H9 (cell line): Measurements from ENCODE around the gene EXOSC10. TPM values are rescaled to one million over a fixed set of nuclear protein-coding genes. Genes with fewer than 3 reads are reported as not detected.
A peak's percentile ranks its signal among the peaks of the same experiment; 100 is the strongest.

Source experiments
- DNase-seq: peaks from one replicate; pipeline ENCODE4 v3.0.0-alpha.2; 2017
- H2AFZ ChIP-seq: one replicate; pipeline ENCODE4 v1.6.1; 2013; ENCODE audit warnings: mild to moderate bottlenecking, low read length, control low read depth, moderate library complexity
- H2AK5ac ChIP-seq: 2 replicates; pipeline ENCODE4 v1.6.1; 2013; ENCODE audit warnings: low read length, control low read depth, mixed read lengths; ENCODE audit not compliant: insufficient read length
- H2BK120ac ChIP-seq: one replicate; pipeline ENCODE4 v1.6.1; 2013; ENCODE audit warnings: low read depth, mild to moderate bottlenecking, low read length, control low read depth, inconsistent platforms; ENCODE audit not compliant: poor library complexity, severe bottlenecking
- H2BK12ac ChIP-seq: 2 replicates; pipeline ENCODE4 v1.6.1; 2013; ENCODE audit warnings: low read length, control low read depth, mixed read lengths, low read depth; ENCODE audit not compliant: insufficient read length
- H2BK15ac ChIP-seq: 2 replicates; pipeline ENCODE4 v1.6.1; 2013; ENCODE audit warnings: low read depth, low read length, control low read depth
- H2BK20ac ChIP-seq: one replicate; pipeline ENCODE4 v1.6.1; 2013; ENCODE audit warnings: low read depth, mild to moderate bottlenecking, low read length, control low read depth, inconsistent platforms; ENCODE audit not compliant: poor library complexity, severe bottlenecking
- H2BK5ac ChIP-seq: 2 replicates; pipeline ENCODE4 v1.6.1; 2013; ENCODE audit warnings: low read length, control low read depth, mixed read lengths; ENCODE audit not compliant: insufficient read length
- H3K14ac ChIP-seq: 2 replicates; pipeline ENCODE4 v1.6.1; 2013; ENCODE audit warnings: low read length, control low read depth; ENCODE audit not compliant: insufficient read depth
- H3K18ac ChIP-seq: 2 replicates; pipeline ENCODE4 v1.6.1; 2013; ENCODE audit warnings: low read depth, mild to moderate bottlenecking, mixed read lengths, low read length, control low read depth; ENCODE audit not compliant: insufficient read length
- H3K23ac ChIP-seq: 2 replicates; pipeline ENCODE4 v1.6.1; 2013; ENCODE audit warnings: low read length, control low read depth, mixed read lengths, low read depth; ENCODE audit not compliant: insufficient read length
- H3K23me2 ChIP-seq: 2 replicates; pipeline ENCODE4 v1.6.1; 2013; ENCODE audit warnings: low read depth, mild to moderate bottlenecking, mixed read lengths, low read length, control low read depth; ENCODE audit not compliant: insufficient read length, poor library complexity, severe bottlenecking
- H3K27ac ChIP-seq: 2 replicates; pipeline ENCODE4 v1.5.1; 2013; ENCODE audit warnings: low read length, control low read depth, mixed read lengths, low read depth; ENCODE audit not compliant: insufficient read length
- H3K27me3 ChIP-seq: 2 replicates; pipeline ENCODE4 v1.6.1; 2013; ENCODE audit warnings: low read length, control low read depth, inconsistent platforms; ENCODE audit not compliant: insufficient read depth
- H3K4ac ChIP-seq: 2 replicates; pipeline ENCODE4 v1.6.1; 2013; ENCODE audit warnings: low read depth, mild to moderate bottlenecking, control low read depth, inconsistent platforms, low read length, moderate library complexity
- H3K4me1 ChIP-seq: 2 replicates; pipeline ENCODE4 v1.6.1; 2013; ENCODE audit warnings: low read length, control low read depth, inconsistent platforms; ENCODE audit not compliant: insufficient read depth
- H3K4me2 ChIP-seq: 2 replicates; pipeline ENCODE4 v1.6.1; 2013; ENCODE audit warnings: low read length, control low read depth, mixed read lengths; ENCODE audit not compliant: insufficient read length, insufficient read depth
- H3K56ac ChIP-seq: 2 replicates; pipeline ENCODE4 v1.6.1; 2013; ENCODE audit warnings: low read depth, mild to moderate bottlenecking, mixed read lengths, low read length, control low read depth; ENCODE audit not compliant: insufficient read length
- H3K79me1 ChIP-seq: 2 replicates; pipeline ENCODE4 v1.6.1; 2013; ENCODE audit warnings: low read depth, mild to moderate bottlenecking, moderate library complexity, low read length, control low read depth, inconsistent platforms; ENCODE audit not compliant: insufficient read depth, poor library complexity, severe bottlenecking
- H3K79me2 ChIP-seq: 2 replicates; pipeline ENCODE4 v1.6.1; 2013; ENCODE audit warnings: low read length, control low read depth, inconsistent platforms; ENCODE audit not compliant: insufficient read depth
- H3K9ac ChIP-seq: 2 replicates; pipeline ENCODE4 v1.6.1; 2013; ENCODE audit warnings: low read length, control low read depth, mixed read lengths; ENCODE audit not compliant: insufficient read length; ENCODE audit errors: extremely low read depth
- H3K9me3 ChIP-seq: one replicate; pipeline ENCODE4 v1.6.1; 2013; ENCODE audit warnings: low read depth, low read length, inconsistent platforms; ENCODE audit not compliant: control insufficient read depth
- H3T11ph ChIP-seq: one replicate; pipeline ENCODE4 v1.6.1; 2013; ENCODE audit warnings: mild to moderate bottlenecking, low read length, control low read depth, inconsistent platforms
- H4K20me1 ChIP-seq: one replicate; pipeline ENCODE4 v1.6.1; 2013; ENCODE audit not compliant: control insufficient read depth, insufficient read length, insufficient read depth
- H4K5ac ChIP-seq: 2 replicates; pipeline ENCODE4 v1.6.1; 2013; ENCODE audit warnings: low read depth, mild to moderate bottlenecking, mixed read lengths, low read length, control low read depth; ENCODE audit not compliant: insufficient read length
- H4K8ac ChIP-seq: replicated peaks from 2 replicates; pipeline ENCODE4 v1.6.1; 2013; ENCODE audit warnings: low read length, control low read depth, mixed read lengths, low read depth; ENCODE audit not compliant: insufficient read length
- H4K91ac ChIP-seq: 2 replicates; pipeline ENCODE4 v1.6.1; 2013; ENCODE audit warnings: low read depth, mild to moderate bottlenecking, moderate library complexity, mixed read lengths, low read length, control low read depth; ENCODE audit not compliant: insufficient read length
- H3K27ac Mint-ChIP-seq, 3 experiments: 2 replicates in 2 of 3; 3 replicates in 1 of 3; pipeline ENCODE4 v1.8.0; 2020 to 2021; ENCODE audit warnings: mixed read lengths in 3 of 3, mild to moderate bottlenecking in 1 of 3, moderate library complexity in 1 of 3
- H3K27me3 Mint-ChIP-seq: 2 replicates; pipeline ENCODE4 v1.8.0; 2021; ENCODE audit warnings: low read depth, mild to moderate bottlenecking, moderate library complexity, mixed read lengths
- H3K36me3 Mint-ChIP-seq, 3 experiments: 2 replicates in 2 of 3; 3 replicates in 1 of 3; pipeline ENCODE4 v1.8.0; 2020 to 2021; ENCODE audit warnings: low read depth in 3 of 3, mixed read lengths in 3 of 3; ENCODE audit not compliant: insufficient read depth in 1 of 3
- H3K4me1 Mint-ChIP-seq, 2 experiments: 2 replicates each; pipeline ENCODE4 v1.8.0; 2020; ENCODE audit warnings: mixed read lengths in 2 of 2
- H3K4me3 Mint-ChIP-seq, 2 experiments: 2 replicates in 1 of 2; 3 replicates in 1 of 2; pipeline ENCODE4 v1.8.0; 2020 to 2021; ENCODE audit warnings: mild to moderate bottlenecking in 2 of 2, mixed read lengths in 2 of 2, moderate library complexity in 1 of 2
- H3K9me3 Mint-ChIP-seq, 2 experiments: 2 replicates in 1 of 2; 3 replicates in 1 of 2; pipeline ENCODE4 v1.8.0; 2020; ENCODE audit warnings: mild to moderate bottlenecking in 2 of 2, mixed read lengths in 2 of 2, moderate library complexity in 1 of 2
- CTCF ChIP-seq: fragments of 200-600 bp; sonication (generic); conservative IDR thresholded peaks from 3 replicates; pipeline ENCODE4 v1.8.0; 2021; ENCODE audit warnings: antibody characterized with exemption, mild to moderate bottlenecking
- WGBS: extraction: QIAGEN DNeasy Blood & Tissue Kit; methylation state at CpG from one replicate; pipeline ENCODE4 v1.1.7; 2013; ENCODE audit warnings: missing lambda C conversion rate, low lambda C conversion rate, mixed read lengths; ENCODE audit not compliant: insufficient read length; ENCODE audit errors: extremely low coverage; 5-methylcytosine and 5-hydroxymethylcytosine counted together
- total RNA-seq: library from RNA; stranded (reverse); gene quantifications from 2 replicates; pipeline ENCODE4 v1.2.1, GENCODE V29; 2021

The EXOSC10 gene
- total RNA-seq, 1 experiment from 2014 or later, result 83.4 TPM

- Mint-ChIP-seq H3K27me3 (no peaks in the 10 kb centered on the region), H3K4me1 (peaks cover 2 to 5% of the 10 kb centered on the region in 2 experiments; a peak in 1 of 4 replicates), H3K27ac (peak overlapping the region in 1 of 3 experiments; percentile 46; a peak in 2 of 7 replicates), H3K9me3 (no peaks in the 10 kb centered on the region), H3K36me3 (peaks cover 52 to 88% (median 79%) of the 10 kb centered on the region in 3 experiments), H3K4me3 (no peak overlapping the region)
- no peak overlapping the region for H3K27ac ChIP-seq
- H3K9me3 ChIP-seq, result no peaks in the 10 kb centered on the region
- H2BK20ac ChIP-seq, result no peak overlapping the region
- no peak overlapping the region for H3K56ac ChIP-seq
- no peak overlapping the region for H3K14ac ChIP-seq
- no peak overlapping the region for H2BK15ac ChIP-seq
- H2AK5ac ChIP-seq, result no peak overlapping the region
- H2BK5ac ChIP-seq, result no peak overlapping the region
- H2AFZ ChIP-seq, result no peak overlapping the region
- TF ChIP-seq CTCF, result no peak
- H4K5ac ChIP-seq, result no peak overlapping the region
- H3K18ac ChIP-seq, result no peak overlapping the region
- H4K8ac ChIP-seq, result no peak overlapping the region
- no peak for DNase-seq
- no peak overlapping the region for H3K4me2 ChIP-seq
- H4K91ac ChIP-seq, result no peak overlapping the region
- H3K4ac ChIP-seq, result no peak overlapping the region
- H2BK12ac ChIP-seq, result no peak overlapping the region
- H3K79me1 ChIP-seq, result no peaks in the 10 kb centered on the region
- H3K23ac ChIP-seq, result no peak overlapping the region
- no peaks in the 10 kb centered on the region for H3K23me2 ChIP-seq
- H3K9ac ChIP-seq, result no peak overlapping the region
- WGBS, result no CpG with 5 or more reads among the region's 17 CpGs
- H3K27me3 ChIP-seq, result no peaks in the 10 kb centered on the region
- H3T11ph ChIP-seq, result no peak overlapping the region
- no peak overlapping the region for H2BK120ac ChIP-seq
- H4K20me1 ChIP-seq, result no peaks in the 10 kb centered on the region
- H3K4me1 ChIP-seq, result no peaks in the 10 kb centered on the region
- no peaks in the 10 kb centered on the region for H3K79me2 ChIP-seq
These were observed 30.8 kb downstream of the EXOSC10 start for GRCh38 chr1:11068600-11069473.
